Lower lobe of right lung (tissue), 2 donors: ENCODE results near the gene TRIM2. TPM values are rescaled to one million over a fixed set of nuclear protein-coding genes. Genes with fewer than 3 reads are reported as not detected.

Source experiments
- ATAC-seq, 2 donors: fragments of 200-7000 bp; cut with Tn5 transposase; one replicate each; pipeline ENCODE4 v1.9.1; 2020 to 2022; ENCODE audit warnings: mild to moderate bottlenecking in 2 of 2, moderate library complexity in 2 of 2
- DNase-seq: peaks from one replicate; pipeline ENCODE4 v3.0.0-alpha.2; 2020
- H3K27ac ChIP-seq: fragments of 200-600 bp; one replicate; pipeline ENCODE4 v1.8.0; 2022
- H3K27me3 ChIP-seq: fragments of 200-600 bp; one replicate; pipeline ENCODE4 v1.8.0; 2022; ENCODE audit warnings: low read depth
- H3K36me3 ChIP-seq: fragments of 200-600 bp; one replicate; pipeline ENCODE4 v1.8.0; 2022; ENCODE audit warnings: mild to moderate bottlenecking
- H3K4me1 ChIP-seq: fragments of 200-600 bp; one replicate; pipeline ENCODE4 v1.8.0; 2022
- H3K4me3 ChIP-seq: fragments of 200-600 bp; one replicate; pipeline ENCODE4 v1.8.0; 2022; ENCODE audit warnings: mild to moderate bottlenecking
- H3K9me3 ChIP-seq: fragments of 200-600 bp; one replicate; pipeline ENCODE4 v1.8.0; 2022
- intact Hi-C: fragments of 100-400 bp; cut with DNase I; formaldehyde crosslinking; loops from one replicate; pipeline ENCODE4 v1.11.0; 2022
- total RNA-seq: library from RNA; stranded (reverse); fragmentation: NEBNext Ultra II Directional; extraction: Animal tissue kit (Norgen Biotek cat#: 25700); gene quantifications from one replicate; pipeline ENCODE4 v1.2.1, GENCODE V29; 2021
- TF ChIP-seq, protein P1 (sequence below): fragments of 200-600 bp; IDR thresholded peaks from one replicate; pipeline ENCODE4 v1.8.0; 2022; ENCODE audit warnings: antibody characterized with exemption, mild to moderate bottlenecking
- donor health status: DM: no; HTN: yes; CAD: no; lungs with severe emphysema.

The TRIM2 gene
- total RNA-seq, 1 donor from 2014 or later = 32.6 TPM

GRCh38 chr4:153204728-153205648 is 745 bp downstream of the TRIM2 start:
- Histone ChIP-seq H3K27me3 (no peaks in the 10 kb centered on the region), H3K27ac (no peak overlapping the region), H3K4me1 (no peaks in the 10 kb centered on the region), H3K4me3 (peak overlapping the region; percentile 41), H3K36me3 (no peaks in the 10 kb centered on the region), H3K9me3 (no peaks in the 10 kb centered on the region)
- ATAC-seq (peak; percentile 31 to 64), DNase-seq (no peak)
- TF ChIP-seq, protein P1, sequence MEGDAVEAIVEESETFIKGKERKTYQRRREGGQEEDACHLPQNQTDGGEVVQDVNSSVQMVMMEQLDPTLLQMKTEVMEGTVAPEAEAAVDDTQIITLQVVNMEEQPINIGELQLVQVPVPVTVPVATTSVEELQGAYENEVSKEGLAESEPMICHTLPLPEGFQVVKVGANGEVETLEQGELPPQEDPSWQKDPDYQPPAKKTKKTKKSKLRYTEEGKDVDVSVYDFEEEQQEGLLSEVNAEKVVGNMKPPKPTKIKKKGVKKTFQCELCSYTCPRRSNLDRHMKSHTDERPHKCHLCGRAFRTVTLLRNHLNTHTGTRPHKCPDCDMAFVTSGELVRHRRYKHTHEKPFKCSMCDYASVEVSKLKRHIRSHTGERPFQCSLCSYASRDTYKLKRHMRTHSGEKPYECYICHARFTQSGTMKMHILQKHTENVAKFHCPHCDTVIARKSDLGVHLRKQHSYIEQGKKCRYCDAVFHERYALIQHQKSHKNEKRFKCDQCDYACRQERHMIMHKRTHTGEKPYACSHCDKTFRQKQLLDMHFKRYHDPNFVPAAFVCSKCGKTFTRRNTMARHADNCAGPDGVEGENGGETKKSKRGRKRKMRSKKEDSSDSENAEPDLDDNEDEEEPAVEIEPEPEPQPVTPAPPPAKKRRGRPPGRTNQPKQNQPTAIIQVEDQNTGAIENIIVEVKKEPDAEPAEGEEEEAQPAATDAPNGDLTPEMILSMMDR = no peak
- intact Hi-C loops = no loop called here

DNA sequence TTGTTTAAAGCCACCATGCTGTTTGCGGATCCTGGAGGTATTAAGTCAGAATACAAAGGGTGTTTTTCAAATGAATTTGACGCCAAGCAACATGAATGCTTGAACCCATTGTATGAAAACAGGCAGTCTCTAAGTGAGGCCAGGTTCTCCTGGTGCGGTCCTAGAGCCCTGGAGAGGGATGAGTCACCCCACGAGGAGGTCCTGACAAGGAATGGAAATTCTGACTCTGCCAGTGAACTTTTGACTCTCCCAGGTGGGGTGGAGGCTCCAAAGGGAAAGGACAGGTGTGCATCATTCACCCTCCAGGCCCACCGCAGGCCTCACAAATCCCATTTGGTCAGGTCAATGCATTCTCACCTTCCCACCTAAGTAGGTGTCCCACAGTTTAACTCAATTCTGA is 1.5 kb downstream of the TRIM2 start:
- Histone ChIP-seq H3K36me3 (no peaks in the 10 kb centered on the region), H3K4me1 (no peaks in the 10 kb centered on the region), H3K27ac (no peak overlapping the region), H3K4me3 (peak overlapping the region; percentile 41), H3K9me3 (no peaks in the 10 kb centered on the region), H3K27me3 (no peaks in the 10 kb centered on the region)
- TF ChIP-seq, protein P1 = no peak
- peak; percentile 68 to 73 for ATAC-seq
- intact Hi-C loops = no loop called here
- DNase-seq = no peak

- ATAC-seq = no peak
- no peak overlapping the region for H3K4me3 ChIP-seq
- TF ChIP-seq, protein P1 = no peak
- H3K27ac ChIP-seq = no peak overlapping the region
- no peaks in the 10 kb centered on the region for H3K4me1 ChIP-seq
- H3K27me3 ChIP-seq = no peaks in the 10 kb centered on the region
- no peaks in the 10 kb centered on the region for H3K36me3 ChIP-seq
- H3K9me3 ChIP-seq = no peaks in the 10 kb centered on the region
- intact Hi-C loops = no loop called here
- no peak for DNase-seq
Measured at GRCh38 chr4:153206534-153206933, 2.3 kb downstream of the TRIM2 start.

- H3K9me3 ChIP-seq = no peaks in the 10 kb centered on the region
- DNase-seq (no peak), ATAC-seq (no peak)
- intact Hi-C loops = no loop called here
- no peak overlapping the region for H3K27ac ChIP-seq
- no peaks in the 10 kb centered on the region for H3K36me3 ChIP-seq
- TF ChIP-seq, protein P1 = no peak
- no peaks in the 10 kb centered on the region for H3K4me1 ChIP-seq
- no peak overlapping the region for H3K4me3 ChIP-seq
- no peaks in the 10 kb centered on the region for H3K27me3 ChIP-seq
Measured at GRCh38 chr4:153207027-153207426, 2.8 kb downstream of the TRIM2 start.

- Histone ChIP-seq H3K9me3 (no peaks in the 10 kb centered on the region), H3K36me3 (no peaks in the 10 kb centered on the region), H3K27me3 (no peaks in the 10 kb centered on the region), H3K4me1 (no peaks in the 10 kb centered on the region), H3K4me3 (no peak overlapping the region), H3K27ac (no peak overlapping the region)
- intact Hi-C loops = no loop called here
- TF ChIP-seq, protein P1 = peak; percentile 51
- ATAC-seq (no peak), DNase-seq (no peak)
Measured at GRCh38 chr4:153207567-153207966, 3.3 kb downstream of the TRIM2 start.
